Measurements from ENCODE around the gene MRPL44. TPM values are rescaled to one million over a fixed set of nuclear protein-coding genes. Genes with fewer than 3 reads are reported as not detected.

Gene MRPL44
- total and polyA plus RNA-seq, 2 of the 8 experiments (the other 6 are each of a cell fraction or from before 2014, with no cell fraction given), result 32.0 to 53.2 TPM

- H2AK5ac ChIP-seq (ENCODE audit: low read depth, low read length), result no peak overlapping the region
- H3K36me3 ChIP-seq (ENCODE audit: control insufficient read depth in 2 of 4, insufficient read depth in 4 of 4, low read length in 3 of 4), result peaks cover 0 to 27% (median 2%) of the 10 kb centered on the region in 4 experiments; a peak in 5 of 8 replicates
- CTCF ChIA-PET (ENCODE audit: partially characterized antibody), result interaction anchor here (2.3 kb wide), 1 partner anchor 55 kb away, joined by 7 read pairs; no protein-coding TSS in a partner anchor
- H3K79me1 ChIP-seq (ENCODE audit: low read depth, low read length), result peaks cover 13% of the 10 kb centered on the region
- no peaks in the 10 kb centered on the region for H3K27me3 ChIP-seq (replicated peaks in 1 of 4; ENCODE audit: control insufficient read depth in 3 of 4, extremely low read depth in 1 of 4, insufficient read depth in 3 of 4, low read length in 3 of 4)
- DNase-seq (ENCODE audit: low read depth in 1 of 2, low spot score in 2 of 2) (no peak), FAIRE-seq (no peak)
- no peak overlapping the region for H4K5ac ChIP-seq (ENCODE audit: insufficient read length, low read depth, low read length)
- H3K79me2 ChIP-seq (ENCODE audit: control insufficient read depth in 1 of 2, insufficient read depth in 2 of 2, low read length in 2 of 2), result peaks cover 6 to 45% of the 10 kb centered on the region in 2 experiments
- H2AFZ ChIP-seq (ENCODE audit: low read length), result no peak overlapping the region
- H3K18ac ChIP-seq (ENCODE audit: extremely low read depth, low read length), result no peak overlapping the region
- no peak overlapping the region for H3K27ac ChIP-seq (ENCODE audit: low read depth, low read length)
- H2BK5ac ChIP-seq (ENCODE audit: low read depth, low read length), result no peak overlapping the region
- H3K4me3 ChIP-seq (ENCODE audit: extremely low read depth in 1 of 4, insufficient read depth in 2 of 4, low read depth in 3 of 4, low read length in 4 of 4), result no peak overlapping the region
- H3K4ac ChIP-seq (replicated peaks; ENCODE audit: insufficient read length, low read depth, low read length), result no peak overlapping the region
- no peak overlapping the region for H3K56ac ChIP-seq (replicated peaks; ENCODE audit: insufficient read length, low read depth, low read length)
- H2BK120ac ChIP-seq (replicated peaks; ENCODE audit: low read depth, low read length), result no peak overlapping the region
- H3K9me3 ChIP-seq (ENCODE audit: insufficient read depth in 2 of 2, low read depth in 1 of 2, low read length in 1 of 2), result no peaks in the 10 kb centered on the region
- H3K23ac ChIP-seq (ENCODE audit: insufficient read length), result no peak overlapping the region
- no peak overlapping the region for H2BK20ac ChIP-seq (ENCODE audit: low read length)
- peaks cover 5 to 9% of the 10 kb centered on the region in 2 experiments for H4K20me1 ChIP-seq (replicated peaks in 1 of 2; ENCODE audit: control insufficient read depth in 1 of 2, insufficient read depth in 2 of 2, low read length in 2 of 2)
- H3K23me2 ChIP-seq (ENCODE audit: low read depth, low read length), result no peaks in the 10 kb centered on the region
- 94% methylated on average over 3 of the region's 3 CpGs; no CpG with 5 or more reads in 1 of the 2 experiments for WGBS, 2 experiments (ENCODE audit: extremely low coverage in 1 of 2, insufficient coverage in 1 of 2, insufficient read length in 1 of 2, insufficient replicate concordance in 2 of 2, low coverage in 1 of 2, low lambda C conversion rate in 2 of 2, missing lambda C conversion rate in 1 of 2)
- H4K8ac ChIP-seq (ENCODE audit: extremely low read depth, insufficient read depth, low read length), result no peak overlapping the region
- H3K14ac ChIP-seq (ENCODE audit: insufficient read length), result no peak overlapping the region
- no peak overlapping the region for H3K4me2 ChIP-seq (ENCODE audit: insufficient read depth in 1 of 2, low read depth in 2 of 2, low read length in 2 of 2)
- no peak overlapping the region for H2BK12ac ChIP-seq (ENCODE audit: low read depth, low read length)
- no peak overlapping the region for H2BK15ac ChIP-seq (ENCODE audit: low read length)
- H3K4me1 ChIP-seq (replicated peaks in 1 of 4; ENCODE audit: control insufficient read depth in 3 of 4, insufficient read depth in 4 of 4, low read length in 3 of 4), result peaks cover 0 to 5% (median 0%) of the 10 kb centered on the region in 4 experiments; a peak in 2 of 7 replicates
- no peak overlapping the region for H3K9ac ChIP-seq (replicated peaks in 1 of 4; ENCODE audit: extremely low read depth in 1 of 4, low read depth in 3 of 4, low read length in 3 of 4)
- POLR2A ChIA-PET (ENCODE audit: partially characterized antibody), result no interaction called here
- no peak overlapping the region for H4K91ac ChIP-seq (replicated peaks; ENCODE audit: insufficient read length, low read length)
- TF ChIP-seq RAD21 (IDR thresholded peaks at IDR 0.05 in 1 of 2, conservative IDR thresholded peaks at IDR 0.05 in 1 of 2; ENCODE audit: low read depth in 2 of 2, low read length in 2 of 2), result no peak
- no peak for TF ChIP-seq ASH2L (IDR thresholded peaks at IDR 0.05; ENCODE audit: low read length)
- TF ChIP-seq EZH2 (IDR thresholded peaks at IDR 0.05; ENCODE audit: low read depth, low read length, severe bottlenecking), result no peak
- no peak for TF ChIP-seq SP4 (IDR thresholded peaks at IDR 0.05; ENCODE audit: low read length)
- TF ChIP-seq EGR1 (IDR thresholded peaks at IDR 0.05; ENCODE audit: borderline replicate concordance, low read depth, low read length), result no peak
- TF ChIP-seq TCF12 (IDR thresholded peaks at IDR 0.05; ENCODE audit: low read depth, low read length), result no peak
- no peak for TF ChIP-seq NANOG (IDR thresholded peaks at IDR 0.05; ENCODE audit: insufficient read depth, low read depth, low read length, poor library complexity, severe bottlenecking)
- TF ChIP-seq RNF2 (IDR thresholded peaks at IDR 0.05; ENCODE audit: borderline replicate concordance, low read depth, low read length, missing control alignments, poor library complexity, severe bottlenecking), result no peak
- no peak for TF ChIP-seq SP2 (IDR thresholded peaks at IDR 0.05; ENCODE audit: low read length)
- no peak for TF ChIP-seq CREB1 (IDR thresholded peaks at IDR 0.05)
- TF ChIP-seq PHF8 (conservative IDR thresholded peaks at IDR 0.05; ENCODE audit: low read depth, low read length), result no peak
- TF ChIP-seq TAF7 (optimal IDR thresholded peaks at IDR 0.05; ENCODE audit: borderline replicate concordance, low read depth, low read length), result no peak
- TF ChIP-seq SRF (IDR thresholded peaks at IDR 0.05; ENCODE audit: low read depth, low read length), result no peak
- no peak for TF ChIP-seq MAFK (IDR thresholded peaks at IDR 0.05; ENCODE audit: low read depth, low read length)
- no peak for TF ChIP-seq CEBPB (IDR thresholded peaks at IDR 0.05; ENCODE audit: low read depth, low read length)
Observed at GRCh38 chr2:223915071-223915470, 42.2 kb upstream of the MRPL44 start.

All from H1 (cell line).